Dendritic cell treated with granulocyte-macrophage colony-stimulating factor and Interleukin-4, amounts not matched to agents 40 ng/mL and 50 ng/mL, for 4 days (primary cell): ENCODE data around the gene HYAL2.

ENCODE experiments used
- H3K27ac Mint-ChIP-seq: one replicate; pipeline ENCODE4 v1.8.0; 2022; ENCODE audit warnings: mild to moderate bottlenecking, mixed read lengths
- H3K27me3 Mint-ChIP-seq: one replicate; pipeline ENCODE4 v1.8.0; 2022; ENCODE audit warnings: mild to moderate bottlenecking, mixed read lengths
- H3K36me3 Mint-ChIP-seq: one replicate; pipeline ENCODE4 v1.8.0; 2022; ENCODE audit warnings: low read depth, mixed read lengths
- H3K4me1 Mint-ChIP-seq: one replicate; pipeline ENCODE4 v1.8.0; 2022; ENCODE audit warnings: low read depth, mixed read lengths
- H3K4me3 Mint-ChIP-seq: one replicate; pipeline ENCODE4 v1.8.0; 2022; ENCODE audit warnings: mild to moderate bottlenecking, moderate library complexity, mixed read lengths
- H3K9me3 Mint-ChIP-seq: one replicate; pipeline ENCODE4 v1.8.0; 2022; ENCODE audit warnings: mixed read lengths
- intact Hi-C: fragments of 100-400 bp; cut with micrococcal nuclease; formaldehyde crosslinking; loops from one replicate; pipeline ENCODE4 v1.15.0; 2022

Gene HYAL2

GRCh38 chr3:50327943-50328691 is 5.6 kb upstream of the HYAL2 start, which contains the start of gene TUSC2:
Gene TUSC2, minus strand, starts transcription at chr3:50328223. Its CDS starts 124 bp downstream, at chr3:50328099.
- peaks cover 64% of the 10 kb centered on the region for H3K4me1 Mint-ChIP-seq
- peak within 1 kb of the TSS; percentile 76 for H3K27ac Mint-ChIP-seq
- no peaks in the 10 kb centered on the region for H3K9me3 Mint-ChIP-seq
- H3K4me3 Mint-ChIP-seq = peak within 1 kb of the TSS; percentile 75
- peaks cover 71% of the 10 kb centered on the region for H3K36me3 Mint-ChIP-seq
- H3K27me3 Mint-ChIP-seq = no peaks in the 10 kb centered on the region
- intact Hi-C loops = loop anchor here (1.0 kb wide), 1 partner anchor 9 kb away; no protein-coding TSS in a partner anchor

- Mint-ChIP-seq H3K9me3 (no peaks in the 10 kb centered on the region), H3K27me3 (no peaks in the 10 kb centered on the region), H3K4me1 (peaks cover 71% of the 10 kb centered on the region), H3K27ac (peak overlapping the region; percentile 76), H3K4me3 (peak overlapping the region; percentile 75), H3K36me3 (peaks cover 61% of the 10 kb centered on the region)
- intact Hi-C loops = no loop called here
Observed at GRCh38 chr3:50327129-50327528, 4.6 kb upstream of the HYAL2 start.

- peak overlapping the region; percentile 97 for H3K27ac Mint-ChIP-seq
- intact Hi-C loops = no loop called here
- peaks cover 71% of the 10 kb centered on the region for H3K4me1 Mint-ChIP-seq
- no peaks in the 10 kb centered on the region for H3K27me3 Mint-ChIP-seq
- H3K36me3 Mint-ChIP-seq = peaks cover 51% of the 10 kb centered on the region
- H3K9me3 Mint-ChIP-seq = no peaks in the 10 kb centered on the region
- no peak overlapping the region for H3K4me3 Mint-ChIP-seq
Observed at GRCh38 chr3:50326182-50326541, 3.6 kb upstream of the HYAL2 start.

GRCh38 chr3:50325497-50326181 is 3.1 kb upstream of the HYAL2 start:
- H3K36me3 Mint-ChIP-seq = peaks cover 47% of the 10 kb centered on the region
- H3K27me3 Mint-ChIP-seq = no peaks in the 10 kb centered on the region
- H3K4me1 Mint-ChIP-seq = peaks cover 70% of the 10 kb centered on the region
- no peaks in the 10 kb centered on the region for H3K9me3 Mint-ChIP-seq
- H3K4me3 Mint-ChIP-seq = no peak overlapping the region
- H3K27ac Mint-ChIP-seq = peak overlapping the region; percentile 97
- intact Hi-C loops = no loop called here

DNA sequence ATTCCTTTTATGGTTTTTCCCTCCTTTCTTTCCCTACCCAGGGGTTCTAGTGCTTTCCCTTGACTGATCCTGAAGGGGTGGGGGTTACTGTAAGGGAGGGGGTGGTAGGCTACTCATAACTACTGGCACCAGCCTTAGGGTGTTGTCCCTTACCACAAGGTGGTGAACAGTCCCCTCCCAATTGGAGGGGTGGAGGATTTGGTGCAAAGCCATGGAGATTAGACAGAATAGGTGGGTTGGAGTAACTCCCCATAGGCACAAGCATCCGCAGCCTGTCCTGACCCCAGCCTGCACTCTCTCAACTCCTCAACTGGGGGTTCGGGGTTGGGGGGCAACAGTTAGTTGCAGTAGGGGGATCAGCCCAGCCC is 2.6 kb upstream of the HYAL2 start:
- Mint-ChIP-seq H3K9me3 (no peaks in the 10 kb centered on the region), H3K36me3 (peaks cover 47% of the 10 kb centered on the region), H3K27ac (peak overlapping the region; percentile 97), H3K4me3 (no peak overlapping the region), H3K4me1 (peaks cover 70% of the 10 kb centered on the region), H3K27me3 (no peaks in the 10 kb centered on the region)
- intact Hi-C loops = no loop called here

GRCh38 chr3:50324351-50325112 is 2.0 kb upstream of the HYAL2 start:
- H3K4me1 Mint-ChIP-seq = peaks cover 70% of the 10 kb centered on the region

GRCh38 chr3:50323614-50324199 is 1.2 kb upstream of the HYAL2 start:
- H3K4me1 Mint-ChIP-seq = peaks cover 75% of the 10 kb centered on the region
- H3K4me3 Mint-ChIP-seq = no peak overlapping the region
- no peaks in the 10 kb centered on the region for H3K27me3 Mint-ChIP-seq
- no peaks in the 10 kb centered on the region for H3K9me3 Mint-ChIP-seq
- intact Hi-C loops = loop anchor here (1.0 kb wide), 1 partner anchor 49 kb away; no protein-coding TSS in a partner anchor
- peak overlapping the region; percentile 97 for H3K27ac Mint-ChIP-seq
- peaks cover 47% of the 10 kb centered on the region for H3K36me3 Mint-ChIP-seq

More at GRCh38 chr3:50324351-50325112, 2.0 kb upstream of the HYAL2 start:
- Mint-ChIP-seq H3K36me3 (peaks cover 47% of the 10 kb centered on the region), H3K9me3 (no peaks in the 10 kb centered on the region), H3K27ac (peak overlapping the region; percentile 97), H3K4me3 (no peak overlapping the region), H3K27me3 (no peaks in the 10 kb centered on the region)
- intact Hi-C loops = loop anchor here (1.0 kb wide), 1 partner anchor 50 kb away; no protein-coding TSS in a partner anchor

DNA sequence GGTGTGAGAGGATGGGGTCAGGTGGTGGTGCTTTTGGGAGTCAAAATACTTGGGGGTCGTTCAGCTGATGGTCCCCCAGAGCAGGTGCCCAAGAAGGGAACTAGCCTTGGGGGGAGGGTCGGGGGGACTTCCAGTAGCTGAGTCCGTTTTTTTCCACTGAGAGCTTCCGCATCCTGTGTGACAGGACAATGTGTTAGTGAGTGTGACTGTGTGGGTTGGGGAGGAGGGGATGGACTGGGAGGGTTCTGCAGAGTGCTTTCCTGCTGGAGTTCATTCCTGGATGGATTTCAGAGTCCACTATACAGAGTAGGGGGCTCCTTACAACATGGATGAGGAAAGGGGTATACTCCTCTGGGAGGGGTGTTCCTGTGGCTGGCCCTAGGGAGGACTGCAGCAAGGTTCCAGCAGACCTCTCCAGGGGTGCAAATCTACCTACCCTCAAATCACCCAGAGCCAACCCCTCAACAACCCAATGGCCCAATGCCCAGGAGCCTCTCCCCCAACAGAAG is 601 bp upstream of the HYAL2 start:
- H3K27ac Mint-ChIP-seq = peak overlapping the region; percentile 97
- no peaks in the 10 kb centered on the region for H3K9me3 Mint-ChIP-seq
- peaks cover 81% of the 10 kb centered on the region for H3K4me1 Mint-ChIP-seq
- intact Hi-C loops = no loop called here
- no peaks in the 10 kb centered on the region for H3K27me3 Mint-ChIP-seq
- peaks cover 51% of the 10 kb centered on the region for H3K36me3 Mint-ChIP-seq
- H3K4me3 Mint-ChIP-seq = peak overlapping the region; percentile 78

- Mint-ChIP-seq H3K27me3 (no peaks in the 10 kb centered on the region), H3K4me3 (peak overlapping the region; percentile 78), H3K27ac (peak overlapping the region; percentile 97), H3K4me1 (peaks cover 83% of the 10 kb centered on the region), H3K9me3 (no peaks in the 10 kb centered on the region), H3K36me3 (peaks cover 54% of the 10 kb centered on the region)
- intact Hi-C loops = no loop called here
Observed at GRCh38 chr3:50322115-50322385, 495 bp downstream of the HYAL2 start.

DNA sequence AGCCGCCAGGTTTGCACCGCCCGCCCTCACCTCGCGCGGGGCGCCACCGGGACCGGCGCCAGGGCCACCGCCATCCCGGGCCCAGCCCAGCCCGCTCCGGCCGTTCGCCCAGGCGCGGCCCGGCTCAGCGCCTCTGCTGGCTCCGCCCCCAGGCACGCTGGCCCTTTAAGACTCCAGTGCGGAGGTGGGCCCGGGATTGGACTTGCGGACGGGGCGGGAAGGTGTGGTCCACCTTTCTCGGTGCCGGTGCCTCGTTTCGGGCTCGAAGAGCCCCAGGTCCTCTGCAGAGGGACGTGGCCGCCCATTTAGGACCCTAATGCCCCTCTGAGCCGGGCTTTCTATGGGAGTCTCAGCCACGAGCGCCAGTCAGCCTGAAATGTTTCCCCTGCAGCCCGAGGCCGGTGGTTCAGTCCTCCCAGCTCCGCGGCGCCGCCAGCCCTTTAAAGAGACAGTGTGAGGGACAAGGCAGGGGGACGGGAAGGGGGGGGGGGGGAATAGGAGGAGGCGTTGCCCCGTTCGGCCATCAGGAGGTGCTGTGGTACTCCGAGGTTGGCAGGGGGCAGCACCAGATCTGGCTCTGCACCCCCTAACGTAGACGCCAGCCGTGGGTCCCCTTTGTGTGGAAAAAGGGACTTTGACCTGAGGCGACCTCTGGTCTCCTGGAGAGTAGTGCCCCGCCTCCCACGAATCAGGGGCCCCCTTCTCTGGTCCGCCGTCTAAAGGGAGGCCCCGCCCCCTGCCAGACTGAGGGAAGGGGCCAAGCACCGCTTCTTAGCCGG is 1.0 kb downstream of the HYAL2 start:
- H3K27me3 Mint-ChIP-seq = no peaks in the 10 kb centered on the region
- intact Hi-C loops = loop anchor here (1.0 kb wide), 1 partner anchor 22 kb away; the partner anchor contains the start of genes HYAL3 and NAA80
- peak overlapping the region; percentile 97 for H3K27ac Mint-ChIP-seq
- H3K9me3 Mint-ChIP-seq = no peaks in the 10 kb centered on the region
- H3K36me3 Mint-ChIP-seq = peaks cover 58% of the 10 kb centered on the region
- peaks cover 83% of the 10 kb centered on the region for H3K4me1 Mint-ChIP-seq
- peak overlapping the region; percentile 78 for H3K4me3 Mint-ChIP-seq

GRCh38 chr3:50320853-50321335 is 1.7 kb downstream of the HYAL2 start:
- H3K36me3 Mint-ChIP-seq = peaks cover 58% of the 10 kb centered on the region
- intact Hi-C loops = loop anchor here (1.0 kb wide), 1 partner anchor 22 kb away; the partner anchor contains the start of genes HYAL3 and NAA80

GRCh38 chr3:50319894-50320625 is 2.5 kb downstream of the HYAL2 start:
- peaks cover 57% of the 10 kb centered on the region for H3K36me3 Mint-ChIP-seq
- intact Hi-C loops = no loop called here
- peaks cover 76% of the 10 kb centered on the region for H3K4me1 Mint-ChIP-seq
- no peaks in the 10 kb centered on the region for H3K27me3 Mint-ChIP-seq
- peak overlapping the region; percentile 78 for H3K4me3 Mint-ChIP-seq
- H3K9me3 Mint-ChIP-seq = no peaks in the 10 kb centered on the region
- peak overlapping the region; percentile 97 for H3K27ac Mint-ChIP-seq

More at GRCh38 chr3:50320853-50321335, 1.7 kb downstream of the HYAL2 start:
- Mint-ChIP-seq H3K27ac (peak overlapping the region; percentile 97), H3K4me1 (peaks cover 81% of the 10 kb centered on the region), H3K4me3 (peak overlapping the region; percentile 78), H3K27me3 (no peaks in the 10 kb centered on the region), H3K9me3 (no peaks in the 10 kb centered on the region)
